SK-N-SH (cell line): Measurements from ENCODE around the gene ATP12A. TPM values are rescaled to one million over a fixed set of nuclear protein-coding genes. Genes with fewer than 3 reads are reported as not detected.

ENCODE experiments used
- CTCF ChIA-PET: fragments of 300-600, 350-600 bp; formaldehyde crosslinking; extraction: SDS; loops from one replicate; lab custom pipeline; 2021; lab: Yijun Ruan, JAX
- POLR2A ChIA-PET: fragments of 350-600 bp; sonication (Branson Sonifier 250); formaldehyde crosslinking; extraction: SDS; loops from one replicate; lab custom pipeline; 2020; ENCODE audit warnings: antibody characterized with exemption, inconsistent platforms; lab: Yijun Ruan, JAX
- DNase-seq: peaks from one replicate; pipeline ENCODE4 v3.0.0; 2012
- H2AFZ ChIP-seq: fragments of 200-600 bp; sonication (generic); 2 replicates; pipeline ENCODE4 v1.8.1; 2016; ENCODE audit warnings: antibody characterized with exemption, mild to moderate bottlenecking, low read depth
- H3F3A ChIP-seq: fragments of 200-600 bp; sonication (generic); replicated peaks from 2 replicates; pipeline ENCODE3; 2016; ENCODE audit warnings: antibody characterized with exemption, mild to moderate bottlenecking; ENCODE audit not compliant: insufficient read depth
- H3K27ac ChIP-seq, 2 experiments: fragments of 200-500 bp in 1 of 2; fragments of 200-600 bp in 1 of 2; sonication (Bioruptor generic) in 1 of 2; sonication (generic), shearing (Covaris generic) in 1 of 2; 2 replicates each; pipeline versions ENCODE4 v1.5.1 to v1.6.1; 2014 to 2016; ENCODE audit warnings: low read depth in 2 of 2, inconsistent platforms in 1 of 2, low read length in 1 of 2, mild to moderate bottlenecking in 1 of 2, mixed read lengths in 1 of 2
- H3K27me3 ChIP-seq: fragments of 200-600 bp; sonication (generic), shearing (Covaris generic); 2 replicates; pipeline ENCODE4 v1.6.1; 2016; ENCODE audit warnings: mixed run types; ENCODE audit not compliant: insufficient read depth
- H3K36me3 ChIP-seq, 2 experiments: fragments of 200-500 bp in 1 of 2; fragments of 200-600 bp in 1 of 2; sonication (Bioruptor generic) in 1 of 2; sonication (generic) in 1 of 2; replicated peaks in 1 of 2; 2 replicates each; pipeline versions ENCODE3 to v1.5.1; 2014 to 2016; ENCODE audit warnings: low read length in 1 of 2, mild to moderate bottlenecking in 1 of 2; ENCODE audit not compliant: insufficient read depth in 2 of 2, control insufficient read depth in 1 of 2
- H3K4me1 ChIP-seq, 2 experiments: fragments of 200-500 bp in 1 of 2; fragments of 200-600 bp in 1 of 2; sonication (Bioruptor generic) in 1 of 2; sonication (generic), shearing (Covaris generic) in 1 of 2; 2 replicates each; pipeline versions ENCODE4 v1.5.1 to v1.6.1; 2014 to 2016; ENCODE audit warnings: low read depth in 1 of 2, low read length in 1 of 2, mixed run types in 1 of 2; ENCODE audit not compliant: insufficient read depth in 2 of 2, control insufficient read depth in 1 of 2
- H3K4me2 ChIP-seq: fragments of 200-600 bp; sonication (generic), shearing (Covaris generic); 2 replicates; pipeline ENCODE4 v1.6.1; 2017; ENCODE audit warnings: mixed run types
- H3K4me3 ChIP-seq, 2 experiments: fragments of 200-500 bp in 1 of 2; fragments of 200-600 bp in 1 of 2; sonication (Bioruptor generic) in 1 of 2; sonication (generic), shearing (Covaris generic) in 1 of 2; 2 replicates each; pipeline versions ENCODE4 v1.5.1 to v1.8.1; 2014 to 2016; ENCODE audit warnings: low read depth in 2 of 2, inconsistent platforms in 1 of 2, low read length in 1 of 2, mild to moderate bottlenecking in 1 of 2, mixed read lengths in 1 of 2, moderate library complexity in 1 of 2
- H3K79me2 ChIP-seq: fragments of 200-600 bp; sonication (generic); 2 replicates; pipeline ENCODE4 v1.8.1; 2017; ENCODE audit warnings: mild to moderate bottlenecking; ENCODE audit not compliant: insufficient read depth
- H3K9ac ChIP-seq: fragments of 200-600 bp; sonication (generic); 2 replicates; pipeline ENCODE4 v1.6.1; 2017; ENCODE audit warnings: mixed run types
- H3K9me2 ChIP-seq: fragments of 200-600 bp; sonication (generic); 2 replicates; pipeline ENCODE4 v1.6.1; 2017; ENCODE audit warnings: mixed run types
- H3K9me3 ChIP-seq: fragments of 200-600 bp; sonication (generic); 2 replicates; pipeline ENCODE4 v1.6.1; 2017; ENCODE audit warnings: mixed run types, mild to moderate bottlenecking, moderate library complexity
- H4K20me1 ChIP-seq: fragments of 200-600 bp; sonication (generic); 2 replicates; pipeline ENCODE4 v1.6.1; 2017; ENCODE audit warnings: mild to moderate bottlenecking, mixed run types; ENCODE audit not compliant: insufficient read depth
- CHD2 ChIP-seq: fragments of 150-350 bp; IDR thresholded peaks from 2 replicates; pipeline ENCODE4 v1.6.1; 2018; ENCODE audit warnings: low read length; ENCODE audit not compliant: partially characterized antibody
- ELF1 ChIP-seq: IDR thresholded peaks from 2 replicates; pipeline ENCODE4 v1.4.0; 2012
- EZH2phosphoT487 ChIP-seq: fragments of 200-600 bp; sonication (generic); IDR thresholded peaks from 2 replicates; pipeline ENCODE4 v1.6.1; 2017; ENCODE audit warnings: low read depth, mixed run types, mild to moderate bottlenecking, antibody characterized with exemption, moderate library complexity, borderline replicate concordance
- FOXJ3 ChIP-seq: sonication (generic); formaldehyde crosslinking; IDR thresholded peaks from 2 replicates; pipeline ENCODE4 v1.5.1; 2020; ENCODE audit warnings: mild to moderate bottlenecking, missing genetic modification reagents
- GABPA ChIP-seq: IDR thresholded peaks from 2 replicates; pipeline ENCODE4 v1.4.0; 2012; ENCODE audit warnings: low read depth, mild to moderate bottlenecking
- MEF2A ChIP-seq: IDR thresholded peaks from 2 replicates; pipeline ENCODE4 v1.4.0; 2012; ENCODE audit warnings: low read depth, borderline replicate concordance
- MXI1 ChIP-seq: IDR thresholded peaks from 2 replicates; pipeline ENCODE4 v1.6.1; 2012; ENCODE audit warnings: mild to moderate bottlenecking, low read depth, low read length, improper control_type of control experiment
- NFIC ChIP-seq: IDR thresholded peaks from 2 replicates; pipeline ENCODE4 v1.4.0; 2012; ENCODE audit warnings: borderline replicate concordance
- PBX3 ChIP-seq: IDR thresholded peaks from 2 replicates; pipeline ENCODE4; 2012
- POLR2AphosphoS5 ChIP-seq: IDR thresholded peaks from 2 replicates; pipeline ENCODE4 v1.6.1; 2012; ENCODE audit warnings: low read depth, low read length
- RCOR1 ChIP-seq: fragments of 150-350 bp; IDR thresholded peaks from 2 replicates; pipeline ENCODE4 v1.6.1; 2017; ENCODE audit warnings: antibody characterized with exemption, low read length
- SIN3A ChIP-seq: IDR thresholded peaks from 2 replicates; pipeline ENCODE4 v1.6.1; 2012; ENCODE audit warnings: low read depth, mild to moderate bottlenecking, low read length, moderate library complexity, borderline replicate concordance
- SMC3 ChIP-seq: IDR thresholded peaks from 2 replicates; pipeline ENCODE4 v1.6.1; 2012; ENCODE audit warnings: low read depth, low read length, improper control_type of control experiment
- TAF1 ChIP-seq: IDR thresholded peaks from 2 replicates; pipeline ENCODE4 v1.6.1; 2012; ENCODE audit warnings: low read depth, mild to moderate bottlenecking, low read length, moderate library complexity, borderline replicate concordance
- TCF12 ChIP-seq: IDR thresholded peaks from 2 replicates; pipeline ENCODE4 v1.4.0; 2012
- TEAD4 ChIP-seq: IDR thresholded peaks from 2 replicates; pipeline ENCODE4 v1.4.0; 2012; ENCODE audit warnings: mild to moderate bottlenecking, borderline replicate concordance; ENCODE audit not compliant: insufficient read depth
- YY1 ChIP-seq: IDR thresholded peaks from 2 replicates; pipeline ENCODE4 v1.4.0; 2012; ENCODE audit warnings: low read depth, mild to moderate bottlenecking
- ZBTB33 ChIP-seq: IDR thresholded peaks from 2 replicates; pipeline ENCODE4 v1.4.0; 2012; ENCODE audit warnings: low read depth, borderline replicate concordance
- whole genome bisulfite sequencing: methylation state at CpG from one replicate; pipeline ENCODE4 v1.1.6; 2017; ENCODE audit warnings: low lambda C conversion rate; 5-methylcytosine and 5-hydroxymethylcytosine counted together
- polyA plus RNA-seq, 3 experiments: library from polyadenylated mRNA; depleted of rRNA; stranded (reverse); fragments of >200 nt; gene quantifications; 2 replicates each; pipeline ENCODE4 v1.2.3, GENCODE V29; 2012
- TF ChIP-seq, protein P1 (sequence below): fragments of 200-600 bp; sonication (generic); IDR thresholded peaks from 2 replicates; pipeline ENCODE4 v1.6.1; 2017; ENCODE audit warnings: antibody characterized with exemption, mild to moderate bottlenecking, moderate library complexity
- TF ChIP-seq, protein P2 (sequence below): IDR thresholded peaks from 2 replicates; pipeline ENCODE4 v1.4.0; 2012; ENCODE audit warnings: low read depth, borderline replicate concordance
- TF ChIP-seq, protein P3 (sequence below): fragments of 150-350 bp; IDR thresholded peaks from 2 replicates; pipeline ENCODE4 v1.6.1; 2017; ENCODE audit warnings: antibody characterized with exemption, low read length, low read depth, borderline replicate concordance

Gene ATP12A
- polyA plus RNA-seq, 1 of the 3 experiments (the other 2 are of a cell fraction) = not detected

DNA sequence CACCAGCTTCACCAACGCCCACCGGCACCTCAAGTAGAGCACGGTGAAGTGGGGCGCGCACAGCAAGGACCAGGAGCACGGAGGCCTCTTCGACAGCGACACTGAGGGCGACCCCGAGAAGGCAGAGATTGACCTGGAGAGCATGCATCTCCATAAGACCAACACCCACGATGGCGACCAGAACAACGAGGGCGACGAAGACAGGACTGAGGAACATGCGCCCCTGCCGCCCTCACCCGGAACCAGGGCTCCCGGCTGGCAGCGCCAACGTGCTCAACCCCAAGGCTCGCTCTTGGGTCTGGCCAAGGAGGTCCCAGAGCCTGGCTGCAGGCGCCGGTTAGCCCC, 65.3 kb downstream of the ATP12A start:
- Histone ChIP-seq H2AFZ (no peak overlapping the region), H3K4me2 (no peak overlapping the region), H3K36me3 (no peaks in the 10 kb centered on the region), H4K20me1 (no peaks in the 10 kb centered on the region), H3K9ac (no peak overlapping the region), H3K9me2 (no peaks in the 10 kb centered on the region), H3K79me2 (no peaks in the 10 kb centered on the region), H3F3A (no peaks in the 10 kb centered on the region), H3K4me1 (no peaks in the 10 kb centered on the region), H3K27ac (no peak overlapping the region), H3K4me3 (no peak overlapping the region), H3K27me3 (0 out of 2 replicates have a peak, but pooled peaks cover 10% of the 10 kb centered on the region), H3K9me3 (no peaks in the 10 kb centered on the region)
- TF ChIP-seq FOXJ3 (CRISPR knock-in tag) (no peak), CHD2 (no peak), GABPA (no peak), SIN3A (no peak), RCOR1 (no peak), EZH2phosphoT487 (no peak), TEAD4 (no peak), MXI1 (no peak), TAF1 (no peak), TCF12 (no peak), YY1 (no peak), MEF2A (no peak), ZBTB33 (no peak), ELF1 (no peak), SMC3 (no peak)
- no peak for DNase-seq
- ChIA-PET CTCF (no interaction called here), POLR2A (no interaction called here)
- WGBS = 76% methylated on average over 15 of the region's 24 CpGs

DNA sequence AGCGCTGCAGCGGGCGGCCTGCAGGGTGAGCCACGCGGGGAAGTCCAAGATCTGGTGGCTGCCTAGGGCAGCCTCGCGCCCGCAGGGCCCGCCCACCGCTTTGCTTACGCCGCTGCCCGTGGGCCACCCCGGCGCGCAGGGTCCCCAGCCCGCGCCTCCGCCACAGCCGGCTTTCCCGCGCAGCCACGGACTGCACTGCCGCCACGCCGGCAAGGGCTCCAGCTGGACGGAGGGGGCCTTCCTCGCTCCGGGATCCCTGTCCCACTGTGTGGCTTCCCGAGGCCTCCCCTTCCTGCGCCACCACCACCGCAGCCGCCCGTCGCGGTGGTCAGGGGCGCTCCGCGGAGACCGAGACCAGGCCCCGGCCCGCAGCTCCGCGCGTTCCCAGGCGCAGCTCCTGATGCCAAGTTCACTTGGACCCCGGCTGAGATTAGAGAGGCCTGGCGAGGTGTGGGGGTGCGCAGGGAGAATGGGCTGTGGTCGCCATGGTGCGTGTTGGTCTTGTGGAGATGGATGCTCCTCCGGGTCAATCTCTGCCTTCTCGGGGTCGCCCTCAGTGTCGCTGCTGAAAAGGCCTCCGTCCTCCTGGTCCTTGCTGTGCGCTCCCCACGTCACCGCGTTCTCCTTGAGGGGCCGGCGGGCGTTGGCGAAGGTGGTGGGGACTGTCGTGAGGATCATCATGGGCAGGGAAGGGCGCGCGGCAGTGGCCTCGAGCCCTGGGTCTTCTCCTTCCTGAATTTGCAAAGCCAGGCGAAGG, 65.8 kb downstream of the ATP12A start:
- no peaks in the 10 kb centered on the region for H3K9me2 ChIP-seq
- H3K36me3 ChIP-seq = no peaks in the 10 kb centered on the region
- no peak for DNase-seq
- no peaks in the 10 kb centered on the region for H3F3A ChIP-seq
- no peaks in the 10 kb centered on the region for H3K79me2 ChIP-seq
- H3K9me3 ChIP-seq = no peaks in the 10 kb centered on the region
- 56% methylated on average over 28 of the region's 70 CpGs for WGBS
- no peak overlapping the region for H2AFZ ChIP-seq
- H4K20me1 ChIP-seq = no peaks in the 10 kb centered on the region
- H3K9ac ChIP-seq = no peak overlapping the region
- ChIA-PET CTCF (no interaction called here), POLR2A (no interaction called here)
- 0 out of 2 replicates have a peak overlapping the region, but pooled peaks have one; percentile 72 for H3K4me2 ChIP-seq
- H3K4me3 ChIP-seq = no peak overlapping the region
- no peaks in the 10 kb centered on the region for H3K4me1 ChIP-seq
- 0 out of 2 replicates have a peak, but pooled peaks cover 10% of the 10 kb centered on the region for H3K27me3 ChIP-seq
- H3K27ac ChIP-seq = no peak overlapping the region
- TF ChIP-seq PBX3 (no peak), GABPA (no peak), RCOR1 (no peak), TAF1 (no peak), SIN3A (no peak), POLR2AphosphoS5 (no peak), NFIC (no peak), SMC3 (no peak), MXI1 (no peak)
- TF ChIP-seq, protein P1, sequence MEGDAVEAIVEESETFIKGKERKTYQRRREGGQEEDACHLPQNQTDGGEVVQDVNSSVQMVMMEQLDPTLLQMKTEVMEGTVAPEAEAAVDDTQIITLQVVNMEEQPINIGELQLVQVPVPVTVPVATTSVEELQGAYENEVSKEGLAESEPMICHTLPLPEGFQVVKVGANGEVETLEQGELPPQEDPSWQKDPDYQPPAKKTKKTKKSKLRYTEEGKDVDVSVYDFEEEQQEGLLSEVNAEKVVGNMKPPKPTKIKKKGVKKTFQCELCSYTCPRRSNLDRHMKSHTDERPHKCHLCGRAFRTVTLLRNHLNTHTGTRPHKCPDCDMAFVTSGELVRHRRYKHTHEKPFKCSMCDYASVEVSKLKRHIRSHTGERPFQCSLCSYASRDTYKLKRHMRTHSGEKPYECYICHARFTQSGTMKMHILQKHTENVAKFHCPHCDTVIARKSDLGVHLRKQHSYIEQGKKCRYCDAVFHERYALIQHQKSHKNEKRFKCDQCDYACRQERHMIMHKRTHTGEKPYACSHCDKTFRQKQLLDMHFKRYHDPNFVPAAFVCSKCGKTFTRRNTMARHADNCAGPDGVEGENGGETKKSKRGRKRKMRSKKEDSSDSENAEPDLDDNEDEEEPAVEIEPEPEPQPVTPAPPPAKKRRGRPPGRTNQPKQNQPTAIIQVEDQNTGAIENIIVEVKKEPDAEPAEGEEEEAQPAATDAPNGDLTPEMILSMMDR = no peak
- TF ChIP-seq, protein P2, sequence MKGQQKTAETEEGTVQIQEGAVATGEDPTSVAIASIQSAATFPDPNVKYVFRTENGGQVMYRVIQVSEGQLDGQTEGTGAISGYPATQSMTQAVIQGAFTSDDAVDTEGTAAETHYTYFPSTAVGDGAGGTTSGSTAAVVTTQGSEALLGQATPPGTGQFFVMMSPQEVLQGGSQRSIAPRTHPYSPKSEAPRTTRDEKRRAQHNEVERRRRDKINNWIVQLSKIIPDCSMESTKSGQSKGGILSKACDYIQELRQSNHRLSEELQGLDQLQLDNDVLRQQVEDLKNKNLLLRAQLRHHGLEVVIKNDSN = no peak
- TF ChIP-seq, protein P3, sequence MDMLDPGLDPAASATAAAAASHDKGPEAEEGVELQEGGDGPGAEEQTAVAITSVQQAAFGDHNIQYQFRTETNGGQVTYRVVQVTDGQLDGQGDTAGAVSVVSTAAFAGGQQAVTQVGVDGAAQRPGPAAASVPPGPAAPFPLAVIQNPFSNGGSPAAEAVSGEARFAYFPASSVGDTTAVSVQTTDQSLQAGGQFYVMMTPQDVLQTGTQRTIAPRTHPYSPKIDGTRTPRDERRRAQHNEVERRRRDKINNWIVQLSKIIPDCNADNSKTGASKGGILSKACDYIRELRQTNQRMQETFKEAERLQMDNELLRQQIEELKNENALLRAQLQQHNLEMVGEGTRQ = no peak
